Measurements from ENCODE around the gene FLT3LG.

Gene FLT3LG

DNA sequence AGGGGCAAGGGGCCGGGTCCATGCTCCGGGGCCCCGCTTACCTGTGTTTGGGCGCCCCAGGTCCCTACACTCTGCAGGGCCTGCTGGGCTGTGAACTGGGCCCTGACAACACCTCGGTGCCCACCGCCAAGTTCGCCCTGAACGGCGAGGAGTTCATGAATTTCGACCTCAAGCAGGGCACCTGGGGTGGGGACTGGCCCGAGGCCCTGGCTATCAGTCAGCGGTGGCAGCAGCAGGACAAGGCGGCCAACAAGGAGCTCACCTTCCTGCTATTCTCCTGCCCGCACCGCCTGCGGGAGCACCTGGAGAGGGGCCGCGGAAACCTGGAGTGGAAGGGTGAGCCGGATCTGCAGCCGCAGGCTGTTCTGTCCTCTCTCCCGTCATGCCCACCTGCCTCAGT is 40.1 kb downstream of the FLT3LG start:
- ChIA-PET CTCF (interaction anchor here (0.6 kb wide), 1 partner anchor 158 kb away, joined by 3 read pairs; no protein-coding TSS in a partner anchor), POLR2A (interaction anchor here (1.5 kb wide), 2 partner anchors 8 to 56 kb away, joined by 3 to 5 read pairs; no protein-coding TSS in a partner anchor)
- DNase-seq (ENCODE audit: extremely low spot score) = no peak
- TF ChIP-seq L3MBTL2 (conservative IDR thresholded peaks at IDR 0.05) (no peak), TARDBP (IDR thresholded peaks at IDR 0.05) (no peak), FOXK2 (IDR thresholded peaks at IDR 0.05) (no peak), ELF4 (IDR thresholded peaks at IDR 0.05) (no peak), HDGF (IDR thresholded peaks at IDR 0.05; ENCODE audit: borderline replicate concordance) (no peak), BHLHE40 (IDR thresholded peaks at IDR 0.05; ENCODE audit: borderline replicate concordance) (no peak), FOXA1 (IDR thresholded peaks at IDR 0.05) (no peak), FOXM1 (IDR thresholded peaks at IDR 0.05; ENCODE audit: borderline replicate concordance) (no peak), ARNT (IDR thresholded peaks at IDR 0.05) (no peak), CTBP1 (IDR thresholded peaks at IDR 0.05; ENCODE audit: borderline replicate concordance) (no peak), ZNF384 (IDR thresholded peaks at IDR 0.05) (no peak), SP1 (IDR thresholded peaks at IDR 0.05) (no peak), SUZ12 (IDR thresholded peaks at IDR 0.05) (no peak), NFRKB (IDR thresholded peaks at IDR 0.05) (no peak), LEF1 (IDR thresholded peaks at IDR 0.05; ENCODE audit: borderline replicate concordance) (no peak)
- TF ChIP-seq, protein P1, sequence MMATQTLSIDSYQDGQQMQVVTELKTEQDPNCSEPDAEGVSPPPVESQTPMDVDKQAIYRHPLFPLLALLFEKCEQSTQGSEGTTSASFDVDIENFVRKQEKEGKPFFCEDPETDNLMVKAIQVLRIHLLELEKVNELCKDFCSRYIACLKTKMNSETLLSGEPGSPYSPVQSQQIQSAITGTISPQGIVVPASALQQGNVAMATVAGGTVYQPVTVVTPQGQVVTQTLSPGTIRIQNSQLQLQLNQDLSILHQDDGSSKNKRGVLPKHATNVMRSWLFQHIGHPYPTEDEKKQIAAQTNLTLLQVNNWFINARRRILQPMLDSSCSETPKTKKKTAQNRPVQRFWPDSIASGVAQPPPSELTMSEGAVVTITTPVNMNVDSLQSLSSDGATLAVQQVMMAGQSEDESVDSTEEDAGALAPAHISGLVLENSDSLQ (IDR thresholded peaks at IDR 0.05) = no peak

DNA sequence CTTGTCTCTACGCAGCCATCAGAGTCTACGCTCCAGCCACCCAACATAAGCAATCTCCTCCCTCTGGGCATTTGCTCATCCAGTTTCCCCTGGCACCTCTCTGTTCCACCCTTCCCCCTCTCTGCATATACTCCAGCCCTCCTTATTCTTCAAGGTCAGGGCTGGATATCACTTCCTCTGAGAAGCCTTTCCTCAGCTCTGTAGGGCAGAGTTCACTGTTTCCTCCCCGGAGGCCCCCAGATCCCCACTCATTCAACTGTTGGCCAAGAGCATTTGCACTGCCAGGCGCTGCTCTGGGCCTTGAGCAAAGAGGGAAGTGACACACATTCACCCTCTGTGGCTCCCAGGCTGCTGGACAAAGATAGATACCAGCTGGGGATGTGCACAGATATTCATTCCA is 41.8 kb downstream of the FLT3LG start:
- no peak for DNase-seq (ENCODE audit: extremely low spot score)
- TF ChIP-seq FOXA1 (IDR thresholded peaks at IDR 0.05) = no peak
- ChIA-PET CTCF (interaction anchor here (0.7 kb wide), 1 partner anchor 23 kb away, joined by 3 read pairs; no protein-coding TSS in a partner anchor), POLR2A (no interaction called here)

DNA sequence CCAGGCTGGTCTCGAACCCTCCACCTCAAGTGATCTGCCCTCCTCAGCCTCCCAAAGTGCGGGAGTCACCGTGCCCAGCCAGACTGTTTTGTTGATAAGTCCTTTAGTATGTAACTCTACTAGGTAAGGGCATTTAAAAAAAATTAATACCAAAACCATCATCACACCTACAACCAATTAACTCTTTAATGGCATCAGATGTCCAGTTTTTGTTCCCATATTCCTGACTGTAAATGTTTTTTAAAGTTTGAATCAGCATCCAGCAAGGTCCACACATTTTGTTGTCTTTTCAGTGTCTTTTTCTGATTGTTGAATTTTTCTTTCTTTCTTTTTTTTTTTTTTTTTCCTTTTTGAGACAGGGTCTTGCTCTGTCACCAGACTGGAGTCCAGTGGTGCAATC is 44.0 kb downstream of the FLT3LG start:
- TF ChIP-seq ARNT (IDR thresholded peaks at IDR 0.05) = no peak
- TF ChIP-seq SP1 (IDR thresholded peaks at IDR 0.05) = no peak
- TF ChIP-seq NFRKB (IDR thresholded peaks at IDR 0.05) = no peak
- no peak for TF ChIP-seq FOXK2 (IDR thresholded peaks at IDR 0.05)
- TF ChIP-seq FOXA1 (IDR thresholded peaks at IDR 0.05) = no peak
- TF ChIP-seq, protein P1 (IDR thresholded peaks at IDR 0.05) = no peak
- TF ChIP-seq SUZ12 (IDR thresholded peaks at IDR 0.05) = no peak
- no peak for TF ChIP-seq ELF4 (IDR thresholded peaks at IDR 0.05)
- TF ChIP-seq CTBP1 (IDR thresholded peaks at IDR 0.05; ENCODE audit: borderline replicate concordance) = no peak
- POLR2A ChIA-PET = no interaction called here
- no peak for DNase-seq (ENCODE audit: extremely low spot score)
- CTCF ChIA-PET = no interaction called here

DNA sequence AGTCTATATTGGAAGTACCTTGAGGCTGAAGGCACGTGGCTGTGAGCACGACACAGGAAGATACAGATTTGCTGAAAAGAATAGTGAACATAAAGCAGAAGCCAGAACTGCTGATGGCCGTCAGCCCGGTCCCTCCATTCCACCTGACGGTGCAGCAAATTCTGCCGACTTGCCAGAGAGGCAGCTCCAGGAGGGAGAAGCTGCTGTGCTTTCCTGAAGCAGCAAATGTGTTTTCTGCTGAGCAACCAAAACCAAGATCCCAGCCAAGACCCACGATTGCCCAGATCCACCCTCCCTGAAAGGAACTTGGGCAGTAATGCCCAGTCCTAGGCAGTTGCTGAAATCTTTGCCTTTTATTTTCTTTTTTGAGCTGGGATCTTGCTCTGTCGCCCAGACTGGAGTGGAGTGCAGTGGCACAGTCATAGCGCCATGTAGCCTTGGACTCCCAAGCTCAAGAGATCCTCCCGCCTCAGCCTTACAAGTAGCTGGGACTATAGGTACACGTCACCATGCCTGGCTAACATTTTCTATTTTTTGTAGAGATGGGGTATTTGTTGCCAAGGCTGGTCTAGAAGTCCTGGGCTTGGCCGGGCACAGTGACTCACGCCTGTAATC is 46.8 kb downstream of the FLT3LG start:
- ChIA-PET POLR2A (no interaction called here), CTCF (no interaction called here)
- no peak for DNase-seq (ENCODE audit: extremely low spot score)
- TF ChIP-seq FOXM1 (IDR thresholded peaks at IDR 0.05; ENCODE audit: borderline replicate concordance) (no peak), CTBP1 (IDR thresholded peaks at IDR 0.05; ENCODE audit: borderline replicate concordance) (no peak), SP1 (IDR thresholded peaks at IDR 0.05) (no peak), NFRKB (IDR thresholded peaks at IDR 0.05) (no peak), TARDBP (IDR thresholded peaks at IDR 0.05) (no peak), ARNT (IDR thresholded peaks at IDR 0.05) (no peak), BHLHE40 (IDR thresholded peaks at IDR 0.05; ENCODE audit: borderline replicate concordance) (no peak), FOXK2 (IDR thresholded peaks at IDR 0.05) (no peak), L3MBTL2 (conservative IDR thresholded peaks at IDR 0.05) (no peak), SUZ12 (IDR thresholded peaks at IDR 0.05) (no peak), FOXA1 (IDR thresholded peaks at IDR 0.05) (no peak)

DNA sequence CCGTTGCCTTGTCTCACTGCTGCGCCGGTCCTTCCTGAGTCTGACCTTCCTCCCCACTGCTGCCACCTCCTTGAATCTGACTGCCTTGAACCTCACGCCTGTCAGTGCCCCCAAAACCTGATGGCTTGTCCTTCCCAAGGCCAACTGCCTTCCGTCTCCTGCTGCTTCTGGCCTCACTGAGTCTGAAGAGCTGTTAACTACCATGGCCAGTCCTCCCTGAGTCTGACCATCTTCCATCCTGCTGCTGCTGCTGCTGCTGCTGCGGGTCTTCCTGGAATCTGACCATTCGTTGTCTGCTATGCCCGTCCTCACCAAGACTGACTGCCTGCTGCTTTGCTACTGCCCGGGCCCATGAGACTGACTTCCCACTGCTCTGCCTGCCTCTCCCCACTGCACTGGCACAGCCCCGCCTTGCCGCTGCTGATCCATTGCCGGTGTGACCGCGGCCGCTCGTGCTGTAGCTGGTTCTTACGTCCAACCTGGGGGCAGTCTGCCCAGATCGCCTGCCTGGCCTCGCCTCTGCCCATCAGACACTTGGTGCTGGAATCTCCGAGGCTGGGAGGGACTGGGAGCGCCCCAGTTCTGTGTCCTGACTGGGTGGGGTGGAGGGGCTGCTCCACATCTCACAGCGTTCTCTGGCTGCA is 50.9 kb downstream of the FLT3LG start:
- no peak for DNase-seq (ENCODE audit: extremely low spot score)
- no peak for TF ChIP-seq ELF4 (IDR thresholded peaks at IDR 0.05)
- TF ChIP-seq SUZ12 (IDR thresholded peaks at IDR 0.05) = no peak
- TF ChIP-seq ARNT (IDR thresholded peaks at IDR 0.05) = no peak
- no peak for TF ChIP-seq NFRKB (IDR thresholded peaks at IDR 0.05)
- ChIA-PET POLR2A (no interaction called here), CTCF (no interaction called here)

DNA sequence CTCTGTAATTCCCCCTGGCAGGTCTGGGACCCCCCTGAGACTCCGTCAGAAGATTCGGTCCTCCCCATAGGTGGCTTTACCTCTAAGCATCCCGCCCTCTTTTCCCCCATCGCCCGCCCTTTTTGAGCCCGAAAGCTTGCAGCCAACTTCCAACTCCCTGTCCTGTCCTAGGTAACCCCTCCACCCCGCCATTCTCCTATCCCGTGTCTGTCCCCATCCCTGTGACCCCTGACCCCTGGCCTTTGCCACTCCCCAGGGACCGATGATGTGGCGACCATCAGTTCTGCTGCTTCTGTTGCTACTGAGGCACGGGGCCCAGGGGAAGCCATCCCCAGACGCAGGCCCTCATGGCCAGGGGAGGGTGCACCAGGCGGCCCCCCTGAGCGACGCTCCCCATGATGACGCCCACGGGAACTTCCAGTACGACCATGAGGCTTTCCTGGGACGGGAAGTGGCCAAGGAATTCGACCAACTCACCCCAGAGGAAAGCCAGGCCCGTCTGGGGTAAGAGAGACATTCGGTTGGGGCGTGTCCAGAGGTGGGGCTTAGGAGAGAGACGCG is 54.3 kb downstream of the FLT3LG start:
- TF ChIP-seq SP1 (IDR thresholded peaks at IDR 0.05) (no peak), ELF4 (IDR thresholded peaks at IDR 0.05) (no peak), ARNT (IDR thresholded peaks at IDR 0.05) (no peak), FOXA1 (IDR thresholded peaks at IDR 0.05) (no peak), BHLHE40 (IDR thresholded peaks at IDR 0.05; ENCODE audit: borderline replicate concordance) (no peak), SUZ12 (IDR thresholded peaks at IDR 0.05) (no peak)
- no peak for DNase-seq (ENCODE audit: extremely low spot score)
- ChIA-PET CTCF (no interaction called here), POLR2A (no interaction called here)

DNA sequence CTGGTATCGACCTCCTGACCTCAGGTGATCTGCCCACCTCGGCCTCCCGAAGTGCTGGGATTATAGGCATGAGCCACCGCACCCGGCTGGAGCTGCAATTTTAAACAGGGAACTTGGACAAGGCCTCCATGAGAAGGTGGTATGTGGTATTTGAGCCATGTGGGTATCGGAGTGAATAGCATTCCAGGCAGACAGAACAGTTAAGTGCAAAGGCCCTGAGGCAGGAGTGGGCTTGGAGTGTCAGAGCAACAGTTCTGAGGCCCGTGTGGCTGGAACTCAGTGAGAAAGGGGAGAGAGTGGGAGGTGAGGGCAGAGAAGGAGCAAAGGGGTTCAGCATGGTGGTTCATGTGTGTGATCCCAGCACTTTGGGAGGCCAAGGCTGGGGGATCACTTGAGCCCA is 56.7 kb downstream of the FLT3LG start:
- TF ChIP-seq SUZ12 (IDR thresholded peaks at IDR 0.05) (no peak), CTBP1 (IDR thresholded peaks at IDR 0.05; ENCODE audit: borderline replicate concordance) (no peak)
- DNase-seq (ENCODE audit: extremely low spot score) = no peak
- CTCF ChIA-PET = interaction anchor here (0.7 kb wide), 1 partner anchor 11 kb away, joined by 4 read pairs; no protein-coding TSS in a partner anchor
- POLR2A ChIA-PET = interaction anchor here (1.3 kb wide), 1 partner anchor 18 kb away, joined by 3 read pairs; the partner anchor contains the start of gene FCGRT

Data from HEK293T (cell line).